ENCODE measurements around the gene PTPRS. TPM values are rescaled to one million over a fixed set of nuclear protein-coding genes. Genes with fewer than 3 reads are reported as not detected.

The PTPRS gene
- total RNA-seq, 4 donors from 2014 or later, result 52.8 to 304 (median 125) TPM

- no peak overlapping the region for H3K27ac ChIP-seq
- no peaks in the 10 kb centered on the region for H3K9me3 ChIP-seq
- no peaks in the 10 kb centered on the region for H3K27me3 ChIP-seq
- intact Hi-C loops (cut with DNase I; ENCODE audit: low total_unique reads), result no loop called here
- no peaks in the 10 kb centered on the region for H3K36me3 ChIP-seq
- no peaks in the 10 kb centered on the region for H3K4me1 ChIP-seq
- TF ChIP-seq POLR2A (IDR thresholded peaks at IDR 0.05) (no peak), CTCF (IDR thresholded peaks at IDR 0.05) (no peak)
- no peak for DNase-seq
- H3K4me3 ChIP-seq, result no peak overlapping the region
Measured at GRCh38 chr19:5323475-5323811, 17.2 kb downstream of the PTPRS start.

GRCh38 chr19:5321851-5322681, 18.5 kb downstream of the PTPRS start:
- no peak for TF ChIP-seq CTCF (IDR thresholded peaks at IDR 0.05)
- no peak for TF ChIP-seq POLR2A (IDR thresholded peaks at IDR 0.05)
- H3K9me3 ChIP-seq, result no peaks in the 10 kb centered on the region
- intact Hi-C loops (cut with DNase I; ENCODE audit: low total_unique reads), result no loop called here
- H3K27me3 ChIP-seq, result no peaks in the 10 kb centered on the region
- no peak overlapping the region for H3K4me3 ChIP-seq
- H3K27ac ChIP-seq, result no peak overlapping the region
- DNase-seq, result no peak
- no peaks in the 10 kb centered on the region for H3K36me3 ChIP-seq
- H3K4me1 ChIP-seq, result no peaks in the 10 kb centered on the region

- no peaks in the 10 kb centered on the region for H3K4me1 ChIP-seq
- H3K36me3 ChIP-seq, result no peaks in the 10 kb centered on the region
- no peak overlapping the region for H3K4me3 ChIP-seq
- no peak overlapping the region for H3K27ac ChIP-seq
- intact Hi-C loops (cut with DNase I; ENCODE audit: low total_unique reads), result no loop called here
- DNase-seq, result no peak
- H3K9me3 ChIP-seq, result no peaks in the 10 kb centered on the region
- TF ChIP-seq POLR2A (IDR thresholded peaks at IDR 0.05) (no peak), CTCF (IDR thresholded peaks at IDR 0.05) (no peak)
- no peaks in the 10 kb centered on the region for H3K27me3 ChIP-seq
Measured at GRCh38 chr19:5321066-5321642, 19.5 kb downstream of the PTPRS start.

- Histone ChIP-seq H3K36me3 (no peaks in the 10 kb centered on the region), H3K27ac (no peak overlapping the region), H3K4me1 (no peaks in the 10 kb centered on the region), H3K4me3 (no peak overlapping the region), H3K27me3 (no peaks in the 10 kb centered on the region), H3K9me3 (no peaks in the 10 kb centered on the region)
- TF ChIP-seq POLR2A (IDR thresholded peaks at IDR 0.05), result no peak
- TF ChIP-seq CTCF (IDR thresholded peaks at IDR 0.05), result no peak
- DNase-seq, result no peak
- intact Hi-C loops (cut with DNase I; ENCODE audit: low total_unique reads), result no loop called here
Measured at GRCh38 chr19:5319516-5319915, 21.1 kb downstream of the PTPRS start.

GRCh38 chr19:5318306-5318705, 22.3 kb downstream of the PTPRS start:
- H3K4me1 ChIP-seq, result no peaks in the 10 kb centered on the region
- no peaks in the 10 kb centered on the region for H3K27me3 ChIP-seq
- no peaks in the 10 kb centered on the region for H3K9me3 ChIP-seq
- DNase-seq, result no peak
- H3K4me3 ChIP-seq, result no peak overlapping the region
- intact Hi-C loops (cut with DNase I; ENCODE audit: low total_unique reads), result no loop called here
- H3K36me3 ChIP-seq, result no peaks in the 10 kb centered on the region
- H3K27ac ChIP-seq, result no peak overlapping the region
- no peak for TF ChIP-seq POLR2A (IDR thresholded peaks at IDR 0.05)
- no peak for TF ChIP-seq CTCF (IDR thresholded peaks at IDR 0.05)
